Fibroblast of lung (primary cell): ENCODE data around the gene CTBP2.

ENCODE experiments used
- CTCF ChIP-seq, 2 donors: IDR thresholded peaks in 1 of 2; conservative IDR thresholded peaks in 1 of 2; 1 replicate in 1 of 2; 2 replicates in 1 of 2; pipeline ENCODE4 v1.5.1; 2011 to 2012; ENCODE audit warnings: low read length in 2 of 2, control low read depth in 1 of 2, inconsistent platforms in 1 of 2, low read depth in 1 of 2, mild to moderate bottlenecking in 1 of 2
- EZH2 ChIP-seq: IDR thresholded peaks from 2 replicates; pipeline ENCODE4 v1.5.1; 2012; ENCODE audit warnings: low read length, control low read depth, mild to moderate bottlenecking; ENCODE audit errors: missing control alignments

- no peak for TF ChIP-seq CTCF (conservative IDR thresholded peaks at IDR 0.05 in 1 of 2, IDR thresholded peaks at IDR 0.05 in 1 of 2; ENCODE audit: low read depth in 1 of 2, low read length in 2 of 2)
- TF ChIP-seq EZH2 = no peak
These were observed 17.4 kb downstream of the CTBP2 start for GRCh38 chr10:125142946-125143345.
